ENCODE measurements around the gene LRR1. TPM values are rescaled to one million over a fixed set of nuclear protein-coding genes. Genes with fewer than 3 reads are reported as not detected.

The LRR1 gene
- total and polyA plus RNA-seq, 2 of the 4 experiments (the other 2 are of a cell fraction): 11.6 to 20.8 TPM

DNA sequence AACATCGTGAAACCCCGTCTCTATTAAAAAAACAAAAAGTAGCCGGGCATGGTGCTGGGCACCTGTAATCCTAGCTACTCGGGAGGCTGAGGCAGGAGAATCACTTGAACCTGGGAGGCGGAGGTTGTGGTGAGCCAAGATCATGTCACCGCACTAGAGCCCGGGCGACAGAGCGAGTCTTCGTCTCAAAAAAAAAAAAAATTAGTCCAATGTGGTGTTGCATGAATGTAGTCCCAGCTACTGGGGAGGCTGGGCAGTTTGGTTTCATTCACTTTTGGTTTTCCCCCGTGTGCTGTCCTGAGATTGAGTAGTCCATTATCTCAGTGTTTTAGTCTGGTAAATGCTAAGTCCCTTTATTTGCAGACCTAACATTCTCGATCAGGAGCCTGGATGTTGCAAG, 32.0 kb upstream of the LRR1 start:
- ATAC-seq (ENCODE audit: low read depth) (no peak), DNase-seq (no peak)
- in situ Hi-C loops (cut with MboI; ENCODE audit: low sequenced_read_pairs): no loop called here
- Histone ChIP-seq H3K4ac (ENCODE audit: low read depth, low read length) (no peak overlapping the region), H4K20me1 (ENCODE audit: insufficient read depth, low read length) (no peaks in the 10 kb centered on the region), H4K8ac (ENCODE audit: low read depth in 2 of 2, low read length in 2 of 2) (no peak overlapping the region), H3K4me3 (ENCODE audit: insufficient read depth, low read depth, low read length) (no peak overlapping the region), H2BK20ac (ENCODE audit: low read depth, low read length) (no peak overlapping the region), H3K18ac (ENCODE audit: low read depth, low read length) (no peak overlapping the region), H2BK15ac (ENCODE audit: low read depth, low read length) (no peak overlapping the region), H2BK5ac (ENCODE audit: low read depth, low read length, poor library complexity, severe bottlenecking) (no peak overlapping the region), H3K9ac (ENCODE audit: low read depth, low read length) (no peak overlapping the region), H4K5ac (ENCODE audit: low read depth, low read length) (no peak overlapping the region), H3K9me1 (ENCODE audit: insufficient read depth, low read length) (no peaks in the 10 kb centered on the region), H3K4me1 (ENCODE audit: control insufficient read depth, insufficient read depth, low read length) (no peaks in the 10 kb centered on the region), H3K79me1 (ENCODE audit: low read depth in 1 of 2, low read length in 2 of 2) (no peaks in the 10 kb centered on the region), H3K23ac (ENCODE audit: low read depth, low read length) (no peak overlapping the region), H3K14ac (replicated peaks; ENCODE audit: low read depth, low read length) (no peak overlapping the region), H2BK120ac (ENCODE audit: low read depth, low read length) (no peak overlapping the region), H3K36me3 (ENCODE audit: control insufficient read depth, insufficient read depth, low read length) (no peaks in the 10 kb centered on the region; the same call in 1 of the 2 replicates), H3K27ac (ENCODE audit: insufficient read depth, low read length) (no peak overlapping the region), H3K27me3 (ENCODE audit: control insufficient read depth, insufficient read depth, low read length) (no peaks in the 10 kb centered on the region), H3K9me3 (ENCODE audit: control insufficient read depth, insufficient read depth, low read length) (no peaks in the 10 kb centered on the region), H4K91ac (ENCODE audit: insufficient read depth, low read depth, low read length) (no peak overlapping the region), H2AFZ (replicated peaks; ENCODE audit: low read length, poor library complexity) (no peak overlapping the region), H3K56ac (ENCODE audit: extremely low read depth, insufficient read depth, low read length) (no peak overlapping the region), H3K4me2 (ENCODE audit: low read depth, low read length) (no peak overlapping the region), H2AK5ac (ENCODE audit: low read depth, low read length) (no peak overlapping the region), H2AK9ac (replicated peaks; ENCODE audit: low read depth, low read length, poor library complexity) (no peak overlapping the region)
- ChIA-PET CTCF (no interaction called here), POLR2A (ENCODE audit: unreplicated experiment) (no interaction called here)
- dilution Hi-C loops (cut with HindIII; ENCODE audit: low sequenced_read_pairs, unreplicated experiment): no loop called here
- intact Hi-C loops (cut with micrococcal nuclease): no loop called here
- 92% methylated on average over 4 of the region's 12 CpGs; no CpG with 5 or more reads in 1 of the 2 experiments for WGBS, 2 experiments (ENCODE audit: extremely low coverage in 2 of 2, insufficient read length in 1 of 2)
- TF ChIP-seq, protein P1, sequence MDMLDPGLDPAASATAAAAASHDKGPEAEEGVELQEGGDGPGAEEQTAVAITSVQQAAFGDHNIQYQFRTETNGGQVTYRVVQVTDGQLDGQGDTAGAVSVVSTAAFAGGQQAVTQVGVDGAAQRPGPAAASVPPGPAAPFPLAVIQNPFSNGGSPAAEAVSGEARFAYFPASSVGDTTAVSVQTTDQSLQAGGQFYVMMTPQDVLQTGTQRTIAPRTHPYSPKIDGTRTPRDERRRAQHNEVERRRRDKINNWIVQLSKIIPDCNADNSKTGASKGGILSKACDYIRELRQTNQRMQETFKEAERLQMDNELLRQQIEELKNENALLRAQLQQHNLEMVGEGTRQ (IDR thresholded peaks at IDR 0.05; ENCODE audit: low read depth, low read length): no peak
- TF ChIP-seq CEBPB (IDR thresholded peaks at IDR 0.05; ENCODE audit: low read depth, low read length) (no peak), FOS (IDR thresholded peaks at IDR 0.05; ENCODE audit: low read depth, low read length) (no peak), MAFK (IDR thresholded peaks at IDR 0.05; ENCODE audit: low read depth, low read length) (no peak), RCOR1 (IDR thresholded peaks at IDR 0.05; ENCODE audit: insufficient replicate concordance, low read length) (no peak), NFE2L2 (IDR thresholded peaks at IDR 0.05; ENCODE audit: low read depth, low read length) (no peak), CHD1 (IDR thresholded peaks at IDR 0.05; ENCODE audit: low read depth, low read length) (no peak), BHLHE40 (IDR thresholded peaks at IDR 0.05; ENCODE audit: low read depth, low read length) (no peak), SMC3 (IDR thresholded peaks at IDR 0.05; ENCODE audit: low read depth, low read length) (no peak), POLR2A (IDR thresholded peaks at IDR 0.05; ENCODE audit: low read depth, low read length) (no peak), RAD21 (IDR thresholded peaks at IDR 0.05; ENCODE audit: low read length) (no peak), MXI1 (IDR thresholded peaks at IDR 0.05; ENCODE audit: borderline replicate concordance, low read depth, low read length) (no peak), RFX5 (IDR thresholded peaks at IDR 0.05; ENCODE audit: low read depth, low read length) (no peak), MAZ (IDR thresholded peaks at IDR 0.05; ENCODE audit: borderline replicate concordance, low read depth, low read length) (no peak)
- TF ChIP-seq, protein P2, sequence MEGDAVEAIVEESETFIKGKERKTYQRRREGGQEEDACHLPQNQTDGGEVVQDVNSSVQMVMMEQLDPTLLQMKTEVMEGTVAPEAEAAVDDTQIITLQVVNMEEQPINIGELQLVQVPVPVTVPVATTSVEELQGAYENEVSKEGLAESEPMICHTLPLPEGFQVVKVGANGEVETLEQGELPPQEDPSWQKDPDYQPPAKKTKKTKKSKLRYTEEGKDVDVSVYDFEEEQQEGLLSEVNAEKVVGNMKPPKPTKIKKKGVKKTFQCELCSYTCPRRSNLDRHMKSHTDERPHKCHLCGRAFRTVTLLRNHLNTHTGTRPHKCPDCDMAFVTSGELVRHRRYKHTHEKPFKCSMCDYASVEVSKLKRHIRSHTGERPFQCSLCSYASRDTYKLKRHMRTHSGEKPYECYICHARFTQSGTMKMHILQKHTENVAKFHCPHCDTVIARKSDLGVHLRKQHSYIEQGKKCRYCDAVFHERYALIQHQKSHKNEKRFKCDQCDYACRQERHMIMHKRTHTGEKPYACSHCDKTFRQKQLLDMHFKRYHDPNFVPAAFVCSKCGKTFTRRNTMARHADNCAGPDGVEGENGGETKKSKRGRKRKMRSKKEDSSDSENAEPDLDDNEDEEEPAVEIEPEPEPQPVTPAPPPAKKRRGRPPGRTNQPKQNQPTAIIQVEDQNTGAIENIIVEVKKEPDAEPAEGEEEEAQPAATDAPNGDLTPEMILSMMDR (conservative IDR thresholded peaks at IDR 0.05; ENCODE audit: low read depth, low read length): no peak
- TF ChIP-seq, protein P3, sequence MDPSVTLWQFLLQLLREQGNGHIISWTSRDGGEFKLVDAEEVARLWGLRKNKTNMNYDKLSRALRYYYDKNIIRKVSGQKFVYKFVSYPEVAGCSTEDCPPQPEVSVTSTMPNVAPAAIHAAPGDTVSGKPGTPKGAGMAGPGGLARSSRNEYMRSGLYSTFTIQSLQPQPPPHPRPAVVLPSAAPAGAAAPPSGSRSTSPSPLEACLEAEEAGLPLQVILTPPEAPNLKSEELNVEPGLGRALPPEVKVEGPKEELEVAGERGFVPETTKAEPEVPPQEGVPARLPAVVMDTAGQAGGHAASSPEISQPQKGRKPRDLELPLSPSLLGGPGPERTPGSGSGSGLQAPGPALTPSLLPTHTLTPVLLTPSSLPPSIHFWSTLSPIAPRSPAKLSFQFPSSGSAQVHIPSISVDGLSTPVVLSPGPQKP (IDR thresholded peaks at IDR 0.05; ENCODE audit: borderline replicate concordance, low read depth, low read length): no peak
- BruUV-seq (replicated peaks): no TSS peak
